Nephron (organoid): ENCODE measurements around the gene GIMAP1.

ENCODE experiments used
- H3K27ac Mint-ChIP-seq, 3 experiments: 2 replicates each; pipeline ENCODE4 v1.8.0; 2020; ENCODE audit warnings: mixed read lengths in 3 of 3, mild to moderate bottlenecking in 2 of 3, moderate library complexity in 1 of 3
- H3K27me3 Mint-ChIP-seq: 2 replicates; pipeline ENCODE4 v1.8.0; 2021; ENCODE audit warnings: low read depth, mild to moderate bottlenecking, moderate library complexity, mixed read lengths
- H3K36me3 Mint-ChIP-seq: 2 replicates; pipeline ENCODE4 v1.8.0; 2020; ENCODE audit warnings: low read depth, mixed read lengths
- H3K4me1 Mint-ChIP-seq: 2 replicates; pipeline ENCODE4 v1.8.0; 2020; ENCODE audit warnings: mixed read lengths
- H3K4me3 Mint-ChIP-seq, 3 experiments: 2 replicates each; pipeline ENCODE4 v1.8.0; 2020; ENCODE audit warnings: mild to moderate bottlenecking in 3 of 3, mixed read lengths in 3 of 3, moderate library complexity in 2 of 3
- H3K9me3 Mint-ChIP-seq: 2 replicates; pipeline ENCODE4 v1.8.0; 2020; ENCODE audit warnings: mixed read lengths
- CTCF ChIP-seq, 3 experiments: fragments of 200-600 bp; sonication (generic); IDR thresholded peaks; one replicate each; pipeline ENCODE4 v1.5.0; 2021; ENCODE audit warnings: antibody characterized with exemption in 3 of 3; ENCODE audit not compliant: unreplicated experiment in 3 of 3

The GIMAP1 gene

GRCh38 chr7:150739033-150739432, 22.6 kb downstream of the GIMAP1 start:
- Mint-ChIP-seq H3K27ac (no peak overlapping the region), H3K27me3 (peaks cover 28% of the 10 kb centered on the region), H3K4me3 (no peak overlapping the region), H3K36me3 (no peaks in the 10 kb centered on the region), H3K4me1 (peaks cover 8% of the 10 kb centered on the region), H3K9me3 (no peaks in the 10 kb centered on the region)
- TF ChIP-seq CTCF (IDR thresholded peaks at IDR 0.05; ENCODE audit: unreplicated experiment in 3 of 3): no peak

GRCh38 chr7:150740053-150740452, 23.6 kb downstream of the GIMAP1 start:
- TF ChIP-seq CTCF (IDR thresholded peaks at IDR 0.05; ENCODE audit: unreplicated experiment in 3 of 3): no peak
- H3K4me1 Mint-ChIP-seq: peaks cover 18% of the 10 kb centered on the region
- peaks cover 28% of the 10 kb centered on the region for H3K27me3 Mint-ChIP-seq
- no peaks in the 10 kb centered on the region for H3K36me3 Mint-ChIP-seq
- no peak overlapping the region for H3K4me3 Mint-ChIP-seq
- no peak overlapping the region for H3K27ac Mint-ChIP-seq
- H3K9me3 Mint-ChIP-seq: no peaks in the 10 kb centered on the region

- Mint-ChIP-seq H3K4me3 (no peak overlapping the region), H3K4me1 (peaks cover 29% of the 10 kb centered on the region)
Measured at GRCh38 chr7:150742286-150742968, 26.0 kb downstream of the GIMAP1 start.

GRCh38 chr7:150744041-150744656, 27.7 kb downstream of the GIMAP1 start:
- peaks cover 29% of the 10 kb centered on the region for H3K4me1 Mint-ChIP-seq
- no peak overlapping the region for H3K27ac Mint-ChIP-seq
- no peak for TF ChIP-seq CTCF (IDR thresholded peaks at IDR 0.05; ENCODE audit: unreplicated experiment in 3 of 3)
- no peaks in the 10 kb centered on the region for H3K9me3 Mint-ChIP-seq
- peaks cover 9% of the 10 kb centered on the region for H3K27me3 Mint-ChIP-seq
- no peaks in the 10 kb centered on the region for H3K36me3 Mint-ChIP-seq
- H3K4me3 Mint-ChIP-seq: no peak overlapping the region

More at GRCh38 chr7:150742286-150742968, 26.0 kb downstream of the GIMAP1 start:
- Mint-ChIP-seq H3K9me3 (no peaks in the 10 kb centered on the region), H3K27ac (no peak overlapping the region), H3K36me3 (no peaks in the 10 kb centered on the region), H3K27me3 (peaks cover 21% of the 10 kb centered on the region)
- no peak for TF ChIP-seq CTCF (IDR thresholded peaks at IDR 0.05; ENCODE audit: unreplicated experiment in 3 of 3)

GRCh38 chr7:150745086-150745485, 28.7 kb downstream of the GIMAP1 start:
- Mint-ChIP-seq H3K27ac (no peak overlapping the region), H3K36me3 (no peaks in the 10 kb centered on the region), H3K4me1 (peaks cover 29% of the 10 kb centered on the region), H3K9me3 (no peaks in the 10 kb centered on the region), H3K27me3 (peaks cover 9% of the 10 kb centered on the region), H3K4me3 (no peak overlapping the region)
- TF ChIP-seq CTCF (IDR thresholded peaks at IDR 0.05; ENCODE audit: unreplicated experiment in 3 of 3): no peak

- Mint-ChIP-seq H3K27ac (peak overlapping the region in 1 of 3 experiments; percentile 41), H3K4me3 (peak overlapping the region in 1 of 3 experiments; percentile 22), H3K4me1 (peaks cover 29% of the 10 kb centered on the region), H3K36me3 (no peaks in the 10 kb centered on the region), H3K9me3 (no peaks in the 10 kb centered on the region), H3K27me3 (peaks cover 9% of the 10 kb centered on the region)
- no peak for TF ChIP-seq CTCF (IDR thresholded peaks at IDR 0.05; ENCODE audit: unreplicated experiment in 3 of 3)
Measured at GRCh38 chr7:150745876-150746275, 29.5 kb downstream of the GIMAP1 start.
